Measurements from ENCODE around the gene MOCS3.

DNA sequence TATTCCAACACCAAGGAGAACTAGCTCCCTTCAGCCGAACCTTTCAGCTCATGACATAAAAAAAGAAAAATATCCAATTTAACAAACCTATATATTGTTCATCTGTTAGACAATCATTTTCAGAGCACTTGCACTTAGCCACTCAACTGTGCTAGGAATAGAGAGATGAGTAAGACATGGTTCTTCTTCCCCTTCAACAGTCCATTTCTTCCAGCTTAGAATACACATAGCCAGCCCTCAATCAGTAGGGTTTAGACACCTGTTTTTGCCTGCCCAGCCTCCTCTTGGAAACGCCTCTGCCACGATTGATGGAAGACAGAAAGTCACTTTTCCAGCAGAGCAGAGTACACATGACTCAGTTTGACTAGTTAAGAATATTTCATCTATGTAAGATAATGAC, 49.2 kb upstream of the MOCS3 start:
- TF ChIP-seq, protein P1, sequence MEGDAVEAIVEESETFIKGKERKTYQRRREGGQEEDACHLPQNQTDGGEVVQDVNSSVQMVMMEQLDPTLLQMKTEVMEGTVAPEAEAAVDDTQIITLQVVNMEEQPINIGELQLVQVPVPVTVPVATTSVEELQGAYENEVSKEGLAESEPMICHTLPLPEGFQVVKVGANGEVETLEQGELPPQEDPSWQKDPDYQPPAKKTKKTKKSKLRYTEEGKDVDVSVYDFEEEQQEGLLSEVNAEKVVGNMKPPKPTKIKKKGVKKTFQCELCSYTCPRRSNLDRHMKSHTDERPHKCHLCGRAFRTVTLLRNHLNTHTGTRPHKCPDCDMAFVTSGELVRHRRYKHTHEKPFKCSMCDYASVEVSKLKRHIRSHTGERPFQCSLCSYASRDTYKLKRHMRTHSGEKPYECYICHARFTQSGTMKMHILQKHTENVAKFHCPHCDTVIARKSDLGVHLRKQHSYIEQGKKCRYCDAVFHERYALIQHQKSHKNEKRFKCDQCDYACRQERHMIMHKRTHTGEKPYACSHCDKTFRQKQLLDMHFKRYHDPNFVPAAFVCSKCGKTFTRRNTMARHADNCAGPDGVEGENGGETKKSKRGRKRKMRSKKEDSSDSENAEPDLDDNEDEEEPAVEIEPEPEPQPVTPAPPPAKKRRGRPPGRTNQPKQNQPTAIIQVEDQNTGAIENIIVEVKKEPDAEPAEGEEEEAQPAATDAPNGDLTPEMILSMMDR (IDR thresholded peaks at IDR 0.05; ENCODE audit: borderline replicate concordance, extremely low read depth, low read length, poor library complexity, severe bottlenecking), result no peak
- no peak for TF ChIP-seq EZH2 (IDR thresholded peaks at IDR 0.05; ENCODE audit: borderline replicate concordance, low read depth, low read length, severe bottlenecking)

Measured in DND-41 (cell line).